B cell (primary cell): ENCODE results near the gene EHD3.

Experiments
- CTCF ChIP-seq: fragments of 200-600 bp; IDR thresholded peaks from one replicate; pipeline ENCODE4 v1.8.0; 2022; ENCODE audit warnings: antibody characterized with exemption, mild to moderate bottlenecking
- EZH2 ChIP-seq: IDR thresholded peaks from 2 replicates; pipeline ENCODE4 v1.6.1; 2012; ENCODE audit warnings: borderline replicate concordance, low read depth, mild to moderate bottlenecking, moderate library complexity, low read length; ENCODE audit not compliant: insufficient read depth, poor library complexity, severe bottlenecking

GRCh38 chr2:31202833-31203232 is 31.1 kb upstream of the EHD3 start:
- TF ChIP-seq EZH2: no peak
- no peak for TF ChIP-seq CTCF
